Measurements from ENCODE around the gene ATG9A. TPM values are rescaled to one million over a fixed set of nuclear protein-coding genes. Genes with fewer than 3 reads are reported as not detected.

Gene ATG9A
- total RNA-seq, 2 donors from 2014 or later, result 78.8 to 80.3 TPM

- no peak for TF ChIP-seq CTCF (IDR thresholded peaks at IDR 0.05)
- Histone ChIP-seq H3K4me3 (no peak overlapping the region), H3K27ac (no peak overlapping the region), H3K36me3 (peaks cover 46% of the 10 kb centered on the region), H3K4me1 (peaks cover 0 to 18% of the 10 kb centered on the region in 2 donors), H3K9me3 (no peaks in the 10 kb centered on the region), H3K27me3 (no peaks in the 10 kb centered on the region)
- DNase-seq (ENCODE audit: low spot score), result no peak
Measured at GRCh38 chr2:219183151-219183772, 46.2 kb downstream of the ATG9A start.

GRCh38 chr2:219182331-219183150 lies 46.9 kb downstream of the ATG9A start:
- H3K27ac ChIP-seq, result no peak overlapping the region
- H3K9me3 ChIP-seq, result no peaks in the 10 kb centered on the region
- H3K4me3 ChIP-seq, result no peak overlapping the region
- H3K27me3 ChIP-seq, result no peaks in the 10 kb centered on the region
- H3K36me3 ChIP-seq, result peaks cover 46% of the 10 kb centered on the region
- TF ChIP-seq CTCF (IDR thresholded peaks at IDR 0.05), result no peak
- H3K4me1 ChIP-seq, result peaks cover 0 to 18% of the 10 kb centered on the region in 2 donors
- no peak for DNase-seq (ENCODE audit: low spot score)

GRCh38 chr2:219181531-219181930 lies 47.9 kb downstream of the ATG9A start:
- Histone ChIP-seq H3K27me3 (no peaks in the 10 kb centered on the region), H3K4me3 (no peak overlapping the region), H3K9me3 (no peaks in the 10 kb centered on the region), H3K4me1 (peaks cover 0 to 18% of the 10 kb centered on the region in 2 donors), H3K27ac (no peak overlapping the region), H3K36me3 (peaks cover 46% of the 10 kb centered on the region)
- TF ChIP-seq CTCF (IDR thresholded peaks at IDR 0.05), result no peak
- DNase-seq (ENCODE audit: low spot score), result no peak

GRCh38 chr2:219180961-219181360 lies 48.5 kb downstream of the ATG9A start:
- Histone ChIP-seq H3K4me3 (no peak overlapping the region), H3K36me3 (peaks cover 46% of the 10 kb centered on the region), H3K27me3 (no peaks in the 10 kb centered on the region), H3K27ac (no peak overlapping the region), H3K9me3 (no peaks in the 10 kb centered on the region), H3K4me1 (peaks cover 0 to 21% of the 10 kb centered on the region in 2 donors)
- TF ChIP-seq CTCF (IDR thresholded peaks at IDR 0.05), result no peak
- DNase-seq (ENCODE audit: low spot score), result peak; percentile 11

GRCh38 chr2:219179601-219180465 lies 49.6 kb downstream of the ATG9A start:
- TF ChIP-seq CTCF (IDR thresholded peaks at IDR 0.05), result no peak
- Histone ChIP-seq H3K4me3 (no peak overlapping the region), H3K27me3 (no peaks in the 10 kb centered on the region), H3K9me3 (no peaks in the 10 kb centered on the region), H3K27ac (no peak overlapping the region), H3K36me3 (peaks cover 49% of the 10 kb centered on the region), H3K4me1 (peaks cover 0 to 33% of the 10 kb centered on the region in 2 donors)
- DNase-seq (ENCODE audit: low spot score), result peak; percentile 55

Measured in right atrium auricular region (tissue), 2 donors.